Kidney (tissue), 14 donors: ENCODE data around the gene TANGO2. TPM values are rescaled to one million over a fixed set of nuclear protein-coding genes. Genes with fewer than 3 reads are reported as not detected.

ENCODE experiments used
- DNase-seq, 5 donors: peaks; one replicate each; pipeline ENCODE4 v3.0.0-alpha.2; 2013 to 2020
- FAIRE-seq: peaks from 2 replicates; lab custom pipeline; 2012; peaks lifted over from hg19 to GRCh38; lab: Jason Lieb, UNC
- H3K27ac ChIP-seq, 2 donors: one replicate each; pipeline ENCODE4 v1.7.0; 2013; ENCODE audit warnings: low read depth in 2 of 2, low read length in 2 of 2, inconsistent platforms in 1 of 2
- H3K27me3 ChIP-seq: one replicate; pipeline ENCODE4 v1.7.1; 2013; ENCODE audit warnings: low read length, inconsistent platforms; ENCODE audit not compliant: control insufficient read depth, insufficient read depth
- H3K36me3 ChIP-seq, 3 donors: one replicate each; pipeline versions ENCODE4 v1.7.0 to v1.7.1; 2013; ENCODE audit warnings: low read length in 3 of 3, control low read depth in 1 of 3, inconsistent platforms in 1 of 3; ENCODE audit not compliant: insufficient read depth in 3 of 3, control insufficient read depth in 2 of 3
- H3K4me1 ChIP-seq, 3 donors: one replicate each; pipeline versions ENCODE4 v1.7.0 to v1.7.1; 2013; ENCODE audit warnings: low read length in 3 of 3, inconsistent platforms in 1 of 3, low read depth in 1 of 3; ENCODE audit not compliant: control insufficient read depth in 2 of 3, insufficient read depth in 2 of 3
- H3K4me3 ChIP-seq, 3 donors: one replicate each; pipeline versions ENCODE4 v1.7.0 to v1.8.1; 2013; ENCODE audit warnings: low read length in 3 of 3, control low read depth in 1 of 3, inconsistent platforms in 1 of 3
- H3K9ac ChIP-seq, 3 donors: one replicate each; pipeline versions ENCODE4 v1.7.0 to v1.7.1; 2013; ENCODE audit warnings: low read length in 3 of 3, control low read depth in 1 of 3, inconsistent platforms in 1 of 3
- H3K9me3 ChIP-seq, 3 donors: one replicate each; pipeline versions ENCODE4 v1.7.0 to v1.7.1; 2013; ENCODE audit warnings: low read length in 3 of 3, control low read depth in 1 of 3, inconsistent platforms in 1 of 3; ENCODE audit not compliant: control insufficient read depth in 2 of 3, insufficient read depth in 1 of 3
- intact Hi-C: fragments of 100-400 bp; cut with DNase I; formaldehyde crosslinking; loops from one replicate; pipeline ENCODE4 v1.11.1; 2022
- polyA plus RNA-seq: library from polyadenylated mRNA; stranded (reverse); fragments of 350-450 nt; fragmentation: Illumina TruSeq; extraction: RNeasy Lipid Tissue Mini Kit (QIAGEN cat#74804); gene quantifications from one replicate; pipeline ENCODE4 v1.2.3, GENCODE V29; 2014; ENCODE audit warnings: low read depth, low replicate concordance; ENCODE audit not compliant: insufficient read depth
- total RNA-seq: library from RNA; stranded (reverse); fragmentation: NEBNext Ultra II Directional; extraction: Animal tissue kit (Norgen Biotek cat#: 25700); gene quantifications from one replicate; pipeline ENCODE4 v1.2.1, GENCODE V29; 2021
- TF ChIP-seq, protein P1 (sequence below): IDR thresholded peaks from 3 replicates; pipeline ENCODE4 v1.5.1; 2012; ENCODE audit warnings: mild to moderate bottlenecking, moderate library complexity, borderline replicate concordance; ENCODE audit not compliant: insufficient read depth; ENCODE audit errors: extremely low read depth
- donor health status: control.
- donor health status: control.
- donor health status: control.
- donor health status: control.
- donor health status: control.
- donor health status: DM: yes; HTN: yes; CAD: no.
- donor health status: Normal renal cell carcinoma (clear cell type).

Gene TANGO2
- total and polyA plus RNA-seq, 2 donors from 2014 or later, result 27.7 to 37.3 TPM

DNA sequence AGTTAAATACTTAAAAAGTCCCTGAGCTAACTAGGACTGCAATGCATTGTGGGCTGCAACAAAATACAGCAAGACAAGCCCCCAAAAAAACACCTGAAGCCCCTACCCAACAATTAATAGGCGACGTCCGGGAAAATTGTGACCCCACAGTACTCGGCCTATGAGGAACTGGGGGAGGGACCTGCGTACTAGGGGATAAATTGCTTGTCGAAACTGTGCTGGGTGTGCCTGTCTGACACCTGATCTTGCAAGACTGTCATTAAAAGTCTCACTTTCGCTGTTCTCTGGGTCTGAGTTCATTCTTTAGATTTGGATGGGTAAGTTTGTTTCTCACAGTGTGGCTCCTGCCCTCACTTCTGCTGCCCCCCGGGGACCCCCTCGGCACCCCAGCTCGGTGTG, 15.2 kb downstream of the TANGO2 start:
- Histone ChIP-seq H3K27ac (no peak overlapping the region), H3K36me3 (peaks cover 0 to 8% (median 0%) of the 10 kb centered on the region in 3 donors), H3K4me3 (no peak overlapping the region), H3K9me3 (no peaks in the 10 kb centered on the region), H3K27me3 (no peaks in the 10 kb centered on the region), H3K9ac (no peak overlapping the region), H3K4me1 (peaks cover 0 to 14% (median 0%) of the 10 kb centered on the region in 3 donors)
- TF ChIP-seq, protein P1, sequence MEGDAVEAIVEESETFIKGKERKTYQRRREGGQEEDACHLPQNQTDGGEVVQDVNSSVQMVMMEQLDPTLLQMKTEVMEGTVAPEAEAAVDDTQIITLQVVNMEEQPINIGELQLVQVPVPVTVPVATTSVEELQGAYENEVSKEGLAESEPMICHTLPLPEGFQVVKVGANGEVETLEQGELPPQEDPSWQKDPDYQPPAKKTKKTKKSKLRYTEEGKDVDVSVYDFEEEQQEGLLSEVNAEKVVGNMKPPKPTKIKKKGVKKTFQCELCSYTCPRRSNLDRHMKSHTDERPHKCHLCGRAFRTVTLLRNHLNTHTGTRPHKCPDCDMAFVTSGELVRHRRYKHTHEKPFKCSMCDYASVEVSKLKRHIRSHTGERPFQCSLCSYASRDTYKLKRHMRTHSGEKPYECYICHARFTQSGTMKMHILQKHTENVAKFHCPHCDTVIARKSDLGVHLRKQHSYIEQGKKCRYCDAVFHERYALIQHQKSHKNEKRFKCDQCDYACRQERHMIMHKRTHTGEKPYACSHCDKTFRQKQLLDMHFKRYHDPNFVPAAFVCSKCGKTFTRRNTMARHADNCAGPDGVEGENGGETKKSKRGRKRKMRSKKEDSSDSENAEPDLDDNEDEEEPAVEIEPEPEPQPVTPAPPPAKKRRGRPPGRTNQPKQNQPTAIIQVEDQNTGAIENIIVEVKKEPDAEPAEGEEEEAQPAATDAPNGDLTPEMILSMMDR, result no peak
- DNase-seq, result peak in 3 of 5 donors; percentile 50 to 65 (median 55)
- intact Hi-C loops, result no loop called here
- FAIRE-seq, result no peak

DNA sequence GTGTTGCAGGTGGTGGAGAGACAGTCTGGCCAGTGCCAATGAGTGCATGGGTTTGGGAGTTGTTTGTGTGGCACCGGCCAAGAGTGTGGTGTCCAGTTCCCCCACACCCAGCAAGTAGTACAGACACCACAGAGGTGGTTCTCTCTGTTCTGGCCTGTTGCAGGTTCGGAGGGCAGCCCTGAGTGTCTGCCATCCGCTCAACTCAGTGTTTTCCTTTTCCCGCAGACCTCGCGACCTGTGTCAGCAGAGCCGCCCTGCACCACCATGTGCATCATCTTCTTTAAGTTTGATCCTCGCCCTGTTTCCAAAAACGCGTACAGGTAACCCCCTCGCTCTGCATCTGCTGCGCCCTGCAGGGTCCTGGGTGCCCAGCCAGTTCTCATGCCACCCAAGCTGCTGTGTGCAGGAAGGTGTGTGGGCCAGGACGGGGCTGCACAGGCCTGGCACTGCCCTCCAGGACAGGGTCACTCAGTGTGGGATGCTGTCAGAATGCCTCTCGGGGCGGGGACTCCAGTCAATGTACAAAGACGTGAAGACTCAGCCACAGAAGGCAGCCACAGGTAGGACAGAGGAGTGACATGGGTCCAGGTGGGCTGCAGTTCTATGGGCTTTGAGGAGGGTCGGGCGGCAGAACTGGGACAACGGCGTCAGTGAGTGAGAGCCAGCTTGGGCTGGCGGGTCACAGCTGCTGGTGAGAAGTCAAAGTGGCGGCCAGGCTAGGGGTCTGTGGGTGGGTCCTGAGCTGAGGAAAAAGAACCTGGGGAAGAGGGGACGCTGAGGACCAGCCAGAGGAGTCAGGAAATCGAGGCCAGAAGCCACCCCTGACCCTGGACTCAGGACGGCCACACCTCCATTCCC, 15.9 kb downstream of the TANGO2 start:
- Histone ChIP-seq H3K36me3 (peaks cover 0 to 8% (median 2%) of the 10 kb centered on the region in 3 donors), H3K4me1 (peaks cover 0 to 14% (median 0%) of the 10 kb centered on the region in 3 donors), H3K4me3 (no peak overlapping the region), H3K27me3 (no peaks in the 10 kb centered on the region), H3K9me3 (no peaks in the 10 kb centered on the region), H3K9ac (no peak overlapping the region), H3K27ac (no peak overlapping the region)
- FAIRE-seq, result no peak
- intact Hi-C loops, result no loop called here
- TF ChIP-seq, protein P1, result no peak
- no peak for DNase-seq

DNA sequence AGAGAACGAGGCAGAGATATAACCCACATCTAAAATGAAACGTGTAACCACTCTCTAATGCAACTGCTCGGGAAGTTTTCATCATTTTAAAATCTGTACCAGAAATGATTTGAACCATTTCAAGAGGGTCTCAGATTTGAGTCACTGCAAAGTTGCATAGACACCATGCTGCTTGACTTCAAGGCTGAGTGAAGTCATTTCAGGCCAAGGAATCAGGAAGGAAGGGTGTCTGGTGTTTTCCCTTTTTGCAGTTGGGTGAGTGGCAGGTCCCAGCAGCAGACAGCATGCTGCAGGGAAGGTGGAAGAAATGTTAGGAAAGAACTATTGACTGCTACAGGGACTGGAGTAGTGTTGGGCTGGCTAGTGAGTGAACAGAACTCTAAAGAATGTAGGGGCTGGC, 16.5 kb downstream of the TANGO2 start:
- Histone ChIP-seq H3K36me3 (peaks cover 0 to 8% (median 2%) of the 10 kb centered on the region in 3 donors), H3K27ac (no peak overlapping the region), H3K4me1 (peaks cover 0 to 11% (median 0%) of the 10 kb centered on the region in 3 donors), H3K9me3 (no peaks in the 10 kb centered on the region), H3K27me3 (no peaks in the 10 kb centered on the region), H3K4me3 (no peak overlapping the region), H3K9ac (no peak overlapping the region)
- FAIRE-seq (no peak), DNase-seq (no peak)
- TF ChIP-seq, protein P1, result no peak
- intact Hi-C loops, result no loop called here
